GM23248 (cell line): ENCODE results near the gene CCDC88C.

ENCODE experiments used
- EZH2 ChIP-seq: fragments of 200-600 bp; sonication (generic); IDR thresholded peaks from 2 replicates; pipeline ENCODE4 v1.6.1; 2018; ENCODE audit warnings: antibody characterized with exemption, mild to moderate bottlenecking; ENCODE audit not compliant: insufficient read depth, poor library complexity, severe bottlenecking
- EZH2phosphoT487 ChIP-seq: fragments of 200-600 bp; sonication (generic); IDR thresholded peaks from 2 replicates; pipeline ENCODE4 v1.6.1; 2018; ENCODE audit warnings: antibody characterized with exemption, moderate library complexity, mild to moderate bottlenecking, low read depth; ENCODE audit not compliant: insufficient read depth

GRCh38 chr14:91354221-91354916 is 63.3 kb downstream of the CCDC88C start:
- TF ChIP-seq EZH2phosphoT487 (no peak), EZH2 (no peak)
